GM12878 (cell line): Measurements from ENCODE around the gene PPP6R2. TPM values are rescaled to one million over a fixed set of nuclear protein-coding genes. Genes with fewer than 3 reads are reported as not detected.

Experiments used
- BACH1 ChIP-seq: fragments of 450-650 bp; IDR thresholded peaks from 2 replicates; pipeline ENCODE4 v1.6.1; 2017; ENCODE audit warnings: mild to moderate bottlenecking, borderline replicate concordance
- EGR1 ChIP-seq, 2 experiments: IDR thresholded peaks; 1 replicate in 1 of 2; 2 replicates in 1 of 2; pipeline ENCODE4 v1.6.1; 2011 to 2012; ENCODE audit warnings: low read depth in 2 of 2, low read length in 2 of 2, borderline replicate concordance in 1 of 2, mild to moderate bottlenecking in 1 of 2, moderate library complexity in 1 of 2
- ELK1 ChIP-seq: IDR thresholded peaks from 2 replicates; pipeline ENCODE4 v1.6.1; 2012; ENCODE audit warnings: low read depth, low read length, improper control_type of control experiment
- FOS ChIP-seq: IDR thresholded peaks from 3 replicates; pipeline ENCODE4 v1.6.1; 2011; ENCODE audit warnings: borderline replicate concordance; ENCODE audit not compliant: insufficient read length; ENCODE audit errors: extremely low read depth
- GABPA ChIP-seq: IDR thresholded peaks from 2 replicates; pipeline ENCODE4 v1.6.1; 2014; ENCODE audit warnings: antibody characterized with exemption, low read depth, mild to moderate bottlenecking, inconsistent platforms
- MAX ChIP-seq: IDR thresholded peaks from 2 replicates; pipeline ENCODE4 v1.6.1; 2012; ENCODE audit warnings: low read depth, low read length, improper control_type of control experiment
- MTA2 ChIP-seq: fragments of 450-650 bp; IDR thresholded peaks from 2 replicates; pipeline ENCODE4 v1.6.1; 2016; ENCODE audit warnings: low read depth, mild to moderate bottlenecking, moderate library complexity
- PAX5 ChIP-seq: IDR thresholded peaks from 2 replicates; pipeline ENCODE4 v1.6.1; 2011; ENCODE audit warnings: low read depth, low read length, borderline replicate concordance
- PAX8 ChIP-seq: fragments of 450-650 bp; IDR thresholded peaks from 2 replicates; pipeline ENCODE4 v1.6.1; 2017; ENCODE audit warnings: mild to moderate bottlenecking, moderate library complexity
- PKNOX1 ChIP-seq: fragments of 450-650 bp; IDR thresholded peaks from 2 replicates; pipeline ENCODE4 v1.6.1; 2016; ENCODE audit warnings: mild to moderate bottlenecking
- POU2F2 ChIP-seq: IDR thresholded peaks from 3 replicates; pipeline ENCODE4 v1.6.1; 2011; ENCODE audit warnings: low read depth, mild to moderate bottlenecking, low read length, borderline replicate concordance
- RB1 ChIP-seq: fragments of 450-650 bp; formaldehyde crosslinking; IDR thresholded peaks from 2 replicates; pipeline ENCODE4 v1.6.1; 2017; ENCODE audit warnings: mild to moderate bottlenecking, borderline replicate concordance
- RUNX3 ChIP-seq: IDR thresholded peaks from 2 replicates; pipeline ENCODE4 v1.6.1; 2012; ENCODE audit warnings: low read length, inconsistent platforms
- SIX5 ChIP-seq: IDR thresholded peaks from 2 replicates; pipeline ENCODE4 v1.6.1; 2011; ENCODE audit warnings: mild to moderate bottlenecking, low read depth, low read length, moderate library complexity; ENCODE audit not compliant: severe bottlenecking
- SPI1 ChIP-seq: IDR thresholded peaks from 2 replicates; pipeline ENCODE4 v1.6.1; 2011; ENCODE audit warnings: low read depth, mild to moderate bottlenecking, low read length, moderate library complexity, borderline replicate concordance; ENCODE audit not compliant: insufficient read depth
- SREBF1 ChIP-seq: IDR thresholded peaks from 2 replicates; pipeline ENCODE4 v1.6.1; 2012; ENCODE audit warnings: mild to moderate bottlenecking, low read length
- USF2 ChIP-seq: IDR thresholded peaks from 2 replicates; pipeline ENCODE4 v1.6.1; 2011; ENCODE audit warnings: low read depth, low read length, improper control_type of control experiment, borderline replicate concordance
- ZBTB40 ChIP-seq: fragments of 450-650 bp; IDR thresholded peaks from 2 replicates; pipeline ENCODE4 v1.6.1; 2016; ENCODE audit warnings: mild to moderate bottlenecking, moderate library complexity, borderline replicate concordance
- ZNF207 ChIP-seq: fragments of 450-650 bp; IDR thresholded peaks from 2 replicates; pipeline ENCODE4 v1.6.1; 2014; ENCODE audit warnings: antibody characterized with exemption, mild to moderate bottlenecking, borderline replicate concordance
- polyA plus RNA-seq, 11 experiments: library from polyadenylated mRNA; depleted of rRNA in 4 of 11; unstranded in 6 of 11; stranded (reverse) in 5 of 11; fragments of >200 nt; fragmentation: Nextera tagmentation in 4 of 11; fragmentation: Illumina TruSeq in 1 of 11; extraction: Ambion mirVana in 4 of 11; extraction: Trizol in 1 of 11; gene quantifications; 1 replicate in 1 of 11; 2 replicates in 10 of 11; pipeline versions ENCODE4 v1.2.1 to v1.2.3, GENCODE V29; 2011 to 2016; ENCODE audit warnings: inconsistent platforms in 2 of 11, missing spikeins in 2 of 11, low read depth in 1 of 11
- total RNA-seq, 4 experiments: library from RNA; depleted of rRNA in 3 of 4; stranded (reverse); fragments of >200 nt in 3 of 4; fragmentation: Illumina TruSeq in 1 of 4; extraction: Trizol in 1 of 4; gene quantifications; 2 replicates each; pipeline versions ENCODE4 v1.2.1 to v1.2.3, GENCODE V29; 2013 to 2021

PPP6R2 gene
- total and polyA plus RNA-seq, 10 of the 15 experiments (the other 5 are each of a cell fraction or from before 2014, with no cell fraction given): 0.29 to 52.6 (median 25.4) TPM

- TF ChIP-seq MAX (no peak), SREBF1 (no peak), SPI1 (no peak), SIX5 (no peak), FOS (no peak), RUNX3 (peak; percentile 44), ZBTB40 (peak; percentile 40; the same call in 1 of the 2 replicates), MTA2 (peak; percentile 70; the same call in 1 of the 2 replicates), ELK1 (peak; percentile 42), PAX5 (peak; percentile 82; the same call in 1 of the 2 replicates), EGR1 (IDR thresholded peaks at IDR 0.05; ENCODE audit: borderline replicate concordance in 1 of 2, low read depth in 2 of 2, low read length in 2 of 2) (peak in 1 of 2 experiments; percentile 64; a peak in 1 of 3 replicates), PKNOX1 (no peak), BACH1 (no peak; the same call in 1 of the 2 replicates), ZNF207 (no peak), RB1 (no peak), PAX8 (no peak), POU2F2 (no peak; the same call in 2 of the 3 replicates), USF2 (no peak), GABPA (no peak)
Observed at GRCh38 chr22:50305923-50306566, 37.1 kb upstream of the PPP6R2 start (continued).
